ENCODE results near the gene SOHLH2. TPM values are rescaled to one million over a fixed set of nuclear protein-coding genes. Genes with fewer than 3 reads are reported as not detected.
A peak's percentile ranks its signal among the peaks of the same experiment; 100 is the strongest.

The SOHLH2 gene
- polyA plus RNA-seq, 1 of the 3 experiments (the other 2 are of a cell fraction): 0.85 TPM

GRCh38 chr13:36163286-36163685 is 51.1 kb downstream of the SOHLH2 start:
- Histone ChIP-seq H3K27ac (ENCODE audit: low read depth in 2 of 2, low read length in 1 of 2) (peak overlapping the region in 1 of 2 experiments; percentile 94; a peak in 2 of 4 replicates), H3F3A (replicated peaks; ENCODE audit: insufficient read depth) (peaks cover 5% of the 10 kb centered on the region), H3K79me2 (ENCODE audit: insufficient read depth) (no peaks in the 10 kb centered on the region), H3K36me3 (replicated peaks in 1 of 2; ENCODE audit: control insufficient read depth in 1 of 2, insufficient read depth in 2 of 2, low read length in 1 of 2) (no peaks in the 10 kb centered on the region), H3K9me2 (no peaks in the 10 kb centered on the region), H3K9me3 (no peaks in the 10 kb centered on the region), H3K27me3 (ENCODE audit: insufficient read depth) (no peaks in the 10 kb centered on the region), H3K4me3 (ENCODE audit: low read depth in 2 of 2, low read length in 1 of 2) (no peak overlapping the region), H4K20me1 (ENCODE audit: insufficient read depth) (no peaks in the 10 kb centered on the region), H3K4me1 (ENCODE audit: control insufficient read depth in 1 of 2, insufficient read depth in 2 of 2, low read depth in 1 of 2, low read length in 1 of 2) (peaks cover 7 to 29% of the 10 kb centered on the region in 2 experiments; a peak in 3 of 4 replicates), H3K9ac (no peak overlapping the region), H3K4me2 (peak overlapping the region; percentile 64), H2AFZ (ENCODE audit: low read depth) (no peak overlapping the region)
- TF ChIP-seq, protein P1, sequence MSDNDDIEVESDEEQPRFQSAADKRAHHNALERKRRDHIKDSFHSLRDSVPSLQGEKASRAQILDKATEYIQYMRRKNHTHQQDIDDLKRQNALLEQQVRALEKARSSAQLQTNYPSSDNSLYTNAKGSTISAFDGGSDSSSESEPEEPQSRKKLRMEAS (IDR thresholded peaks at IDR 0.05; ENCODE audit: low read depth): no peak
- TF ChIP-seq, protein P2, sequence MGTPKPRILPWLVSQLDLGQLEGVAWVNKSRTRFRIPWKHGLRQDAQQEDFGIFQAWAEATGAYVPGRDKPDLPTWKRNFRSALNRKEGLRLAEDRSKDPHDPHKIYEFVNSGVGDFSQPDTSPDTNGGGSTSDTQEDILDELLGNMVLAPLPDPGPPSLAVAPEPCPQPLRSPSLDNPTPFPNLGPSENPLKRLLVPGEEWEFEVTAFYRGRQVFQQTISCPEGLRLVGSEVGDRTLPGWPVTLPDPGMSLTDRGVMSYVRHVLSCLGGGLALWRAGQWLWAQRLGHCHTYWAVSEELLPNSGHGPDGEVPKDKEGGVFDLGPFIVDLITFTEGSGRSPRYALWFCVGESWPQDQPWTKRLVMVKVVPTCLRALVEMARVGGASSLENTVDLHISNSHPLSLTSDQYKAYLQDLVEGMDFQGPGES (IDR thresholded peaks at IDR 0.05; ENCODE audit: low read depth, low read length): no peak
- TF ChIP-seq, protein P3, sequence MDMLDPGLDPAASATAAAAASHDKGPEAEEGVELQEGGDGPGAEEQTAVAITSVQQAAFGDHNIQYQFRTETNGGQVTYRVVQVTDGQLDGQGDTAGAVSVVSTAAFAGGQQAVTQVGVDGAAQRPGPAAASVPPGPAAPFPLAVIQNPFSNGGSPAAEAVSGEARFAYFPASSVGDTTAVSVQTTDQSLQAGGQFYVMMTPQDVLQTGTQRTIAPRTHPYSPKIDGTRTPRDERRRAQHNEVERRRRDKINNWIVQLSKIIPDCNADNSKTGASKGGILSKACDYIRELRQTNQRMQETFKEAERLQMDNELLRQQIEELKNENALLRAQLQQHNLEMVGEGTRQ (IDR thresholded peaks at IDR 0.05; ENCODE audit: borderline replicate concordance, low read depth, low read length): no peak
- no peak for TF ChIP-seq RFX5 (IDR thresholded peaks at IDR 0.05; ENCODE audit: low read length)
- no peak for TF ChIP-seq TCF12 (IDR thresholded peaks at IDR 0.05)
- ChIA-PET POLR2A (no interaction called here), CTCF (no interaction called here)
- DNase-seq: no peak
- WGBS (ENCODE audit: low lambda C conversion rate): 81% methylated on average over 6 of the region's 6 CpGs

GRCh38 chr13:36160297-36160696 is 54.1 kb downstream of the SOHLH2 start:
- no peaks in the 10 kb centered on the region for H3K9me3 ChIP-seq
- no peaks in the 10 kb centered on the region for H3K79me2 ChIP-seq (ENCODE audit: insufficient read depth)
- H3K36me3 ChIP-seq (replicated peaks in 1 of 2; ENCODE audit: control insufficient read depth in 1 of 2, insufficient read depth in 2 of 2, low read length in 1 of 2): no peaks in the 10 kb centered on the region
- H3K27me3 ChIP-seq (ENCODE audit: insufficient read depth): no peaks in the 10 kb centered on the region
- WGBS (ENCODE audit: low lambda C conversion rate): 74% methylated on average over 4 of the region's 4 CpGs
- H3K9me2 ChIP-seq: no peaks in the 10 kb centered on the region
- POLR2A ChIA-PET: no interaction called here
- CTCF ChIA-PET: no interaction called here
- H4K20me1 ChIP-seq (ENCODE audit: insufficient read depth): no peaks in the 10 kb centered on the region
- TF ChIP-seq FOXJ3 (CRISPR knock-in tag; IDR thresholded peaks at IDR 0.05) (no peak), REST (IDR thresholded peaks at IDR 0.05; ENCODE audit: low read depth, low read length) (peak; percentile 76; the same call in 1 of the 2 replicates)
- no peak overlapping the region for H3K4me3 ChIP-seq (ENCODE audit: low read depth in 2 of 2, low read length in 1 of 2)
- H3K4me2 ChIP-seq: no peak overlapping the region
- H2AFZ ChIP-seq (ENCODE audit: low read depth): no peak overlapping the region
- H3K4me1 ChIP-seq (ENCODE audit: control insufficient read depth in 1 of 2, insufficient read depth in 2 of 2, low read depth in 1 of 2, low read length in 1 of 2): peaks cover 7 to 43% of the 10 kb centered on the region in 2 experiments; a peak in 2 of 4 replicates
- H3K9ac ChIP-seq: no peak overlapping the region
- no peak overlapping the region for H3K27ac ChIP-seq (ENCODE audit: low read depth in 2 of 2, low read length in 1 of 2)
- peaks cover 5% of the 10 kb centered on the region for H3F3A ChIP-seq (replicated peaks; ENCODE audit: insufficient read depth)
- no peak for DNase-seq

Measured in SK-N-SH (cell line).